C4-2B (cell line): ENCODE measurements around the gene FXYD1.
A peak's percentile ranks its signal among the peaks of the same experiment; 100 is the strongest.

Experiments used
- H3K27ac ChIP-seq: fragments of 450-650 bp; 2 replicates; pipeline ENCODE4 v1.5.1; 2017
- ZFX ChIP-seq: fragments of 450-650 bp; IDR thresholded peaks from 2 replicates; pipeline ENCODE4 v1.6.1; 2017
- TF ChIP-seq, protein P1 (sequence below): fragments of 450-650 bp; conservative IDR thresholded peaks from 2 replicates; pipeline ENCODE4 v1.5.1; 2017; ENCODE audit warnings: mild to moderate bottlenecking

Gene FXYD1

DNA sequence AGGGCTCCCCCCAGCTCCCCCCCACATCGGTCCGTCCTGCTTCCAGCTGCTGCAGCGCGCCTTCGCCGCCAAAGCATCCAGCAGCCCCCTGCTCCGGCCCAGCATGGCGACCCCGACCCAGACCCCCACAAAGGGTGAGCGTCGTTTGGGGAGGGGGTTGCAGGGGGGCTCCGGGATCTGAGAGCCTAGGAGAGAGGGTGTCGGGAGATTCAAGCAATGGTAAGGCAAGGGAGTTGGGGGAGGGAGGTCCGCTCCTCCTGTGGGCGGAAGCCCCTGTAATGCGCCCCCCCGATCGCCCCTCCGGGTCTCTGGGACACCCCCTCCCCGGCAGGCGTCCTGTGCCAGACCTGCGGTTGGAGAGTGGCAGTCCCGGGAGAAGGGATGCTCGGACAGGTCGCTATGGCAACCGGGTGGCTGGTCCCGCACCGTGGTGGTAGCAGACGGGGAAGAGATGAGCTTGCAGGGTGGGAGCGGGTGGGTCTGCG lies 4.6 kb downstream of the FXYD1 start, which contains the start of gene FXYD7:
Gene FXYD7, plus strand, starts transcription at position 25 of the 485 bp plus-strand sequence. Its CDS starts 79 bp downstream, at position 104.
- H3K27ac ChIP-seq: no peak within 1 kb of the TSS
- TF ChIP-seq ZFX: no peak
- TF ChIP-seq, protein P1, sequence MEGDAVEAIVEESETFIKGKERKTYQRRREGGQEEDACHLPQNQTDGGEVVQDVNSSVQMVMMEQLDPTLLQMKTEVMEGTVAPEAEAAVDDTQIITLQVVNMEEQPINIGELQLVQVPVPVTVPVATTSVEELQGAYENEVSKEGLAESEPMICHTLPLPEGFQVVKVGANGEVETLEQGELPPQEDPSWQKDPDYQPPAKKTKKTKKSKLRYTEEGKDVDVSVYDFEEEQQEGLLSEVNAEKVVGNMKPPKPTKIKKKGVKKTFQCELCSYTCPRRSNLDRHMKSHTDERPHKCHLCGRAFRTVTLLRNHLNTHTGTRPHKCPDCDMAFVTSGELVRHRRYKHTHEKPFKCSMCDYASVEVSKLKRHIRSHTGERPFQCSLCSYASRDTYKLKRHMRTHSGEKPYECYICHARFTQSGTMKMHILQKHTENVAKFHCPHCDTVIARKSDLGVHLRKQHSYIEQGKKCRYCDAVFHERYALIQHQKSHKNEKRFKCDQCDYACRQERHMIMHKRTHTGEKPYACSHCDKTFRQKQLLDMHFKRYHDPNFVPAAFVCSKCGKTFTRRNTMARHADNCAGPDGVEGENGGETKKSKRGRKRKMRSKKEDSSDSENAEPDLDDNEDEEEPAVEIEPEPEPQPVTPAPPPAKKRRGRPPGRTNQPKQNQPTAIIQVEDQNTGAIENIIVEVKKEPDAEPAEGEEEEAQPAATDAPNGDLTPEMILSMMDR: peak; percentile 47; the same call in 1 of the 2 replicates

DNA sequence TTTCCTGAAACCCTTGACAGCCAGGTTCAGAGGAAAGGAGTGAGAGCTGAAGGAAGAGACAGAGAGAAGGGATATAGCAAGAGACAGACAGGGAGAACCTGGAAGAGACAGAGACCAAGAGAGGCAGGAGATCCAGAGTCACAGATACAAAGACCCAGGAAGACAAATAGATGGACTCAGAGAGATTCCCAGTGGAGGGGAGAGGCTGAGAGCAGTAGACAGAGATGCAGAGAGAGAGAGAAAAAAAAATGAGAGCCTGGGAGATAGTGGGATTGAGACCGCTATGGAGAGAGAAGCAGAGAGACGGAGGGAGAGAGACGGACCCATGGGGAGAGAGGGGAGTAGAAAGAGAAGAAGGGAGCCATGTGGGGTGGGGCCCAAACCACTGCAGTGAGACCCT lies 5.2 kb downstream of the FXYD1 start:
- TF ChIP-seq, protein P1: no peak
- no peak for TF ChIP-seq ZFX
- H3K27ac ChIP-seq: no peak overlapping the region

DNA sequence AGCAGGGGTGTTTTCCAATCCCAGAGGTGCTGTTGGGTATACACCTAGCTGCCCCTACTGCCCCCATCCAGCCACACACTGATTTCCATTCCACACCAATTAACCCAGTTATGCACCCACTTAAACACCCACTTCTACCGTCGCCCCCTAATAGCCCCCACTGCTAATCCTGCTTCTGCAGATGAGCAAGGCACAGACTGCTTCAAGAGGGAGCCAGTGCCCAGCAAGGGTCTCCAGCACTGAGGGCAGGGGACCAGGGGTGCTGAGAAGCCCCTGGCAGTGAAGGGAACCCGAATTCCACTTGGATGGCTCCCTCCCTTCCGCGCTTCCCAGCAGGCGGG lies 5.6 kb downstream of the FXYD1 start:
- no peak overlapping the region for H3K27ac ChIP-seq
- TF ChIP-seq, protein P1: no peak
- no peak for TF ChIP-seq ZFX

DNA sequence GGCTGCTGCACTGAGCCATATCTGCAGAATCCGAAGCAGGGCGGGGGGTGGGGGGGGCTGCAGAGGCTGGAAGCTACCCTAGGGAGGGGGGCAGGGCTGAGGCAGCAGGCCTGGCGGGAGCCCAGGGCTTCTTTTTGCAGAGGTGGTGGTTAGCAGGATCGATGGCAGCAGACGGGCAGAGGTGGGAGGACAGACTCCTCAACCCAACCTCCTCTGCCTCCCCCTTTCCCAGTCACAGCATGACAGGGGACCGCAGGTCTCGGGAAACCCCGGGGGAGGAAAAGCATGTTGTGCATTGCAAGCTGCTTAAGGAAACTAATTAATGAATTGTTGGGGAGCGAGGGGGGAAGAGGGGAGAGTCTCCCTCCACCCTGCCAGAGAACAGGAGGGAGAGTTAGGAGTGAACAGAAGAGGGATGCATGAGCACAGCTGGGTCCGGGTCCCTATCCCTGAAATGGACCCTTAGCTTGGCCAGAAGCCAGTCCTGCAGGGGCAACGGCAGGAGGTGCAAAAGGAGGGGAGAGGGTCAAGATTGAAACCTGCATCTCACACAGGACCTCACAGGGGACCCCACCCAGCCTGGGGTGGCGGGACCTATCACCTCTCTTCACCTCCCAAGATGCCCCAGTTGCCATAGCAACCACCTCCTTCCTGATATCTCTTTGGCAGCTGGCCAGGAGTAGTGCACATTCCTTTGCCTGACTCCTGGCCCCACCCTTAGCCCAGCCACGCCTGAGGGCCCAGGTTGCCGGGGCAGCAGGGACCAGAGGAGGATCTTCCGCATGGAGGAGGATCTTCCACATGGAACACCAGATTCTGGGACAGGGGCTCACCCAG lies 6.2 kb downstream of the FXYD1 start:
- TF ChIP-seq, protein P1: no peak
- no peak for TF ChIP-seq ZFX
- H3K27ac ChIP-seq: no peak overlapping the region

DNA sequence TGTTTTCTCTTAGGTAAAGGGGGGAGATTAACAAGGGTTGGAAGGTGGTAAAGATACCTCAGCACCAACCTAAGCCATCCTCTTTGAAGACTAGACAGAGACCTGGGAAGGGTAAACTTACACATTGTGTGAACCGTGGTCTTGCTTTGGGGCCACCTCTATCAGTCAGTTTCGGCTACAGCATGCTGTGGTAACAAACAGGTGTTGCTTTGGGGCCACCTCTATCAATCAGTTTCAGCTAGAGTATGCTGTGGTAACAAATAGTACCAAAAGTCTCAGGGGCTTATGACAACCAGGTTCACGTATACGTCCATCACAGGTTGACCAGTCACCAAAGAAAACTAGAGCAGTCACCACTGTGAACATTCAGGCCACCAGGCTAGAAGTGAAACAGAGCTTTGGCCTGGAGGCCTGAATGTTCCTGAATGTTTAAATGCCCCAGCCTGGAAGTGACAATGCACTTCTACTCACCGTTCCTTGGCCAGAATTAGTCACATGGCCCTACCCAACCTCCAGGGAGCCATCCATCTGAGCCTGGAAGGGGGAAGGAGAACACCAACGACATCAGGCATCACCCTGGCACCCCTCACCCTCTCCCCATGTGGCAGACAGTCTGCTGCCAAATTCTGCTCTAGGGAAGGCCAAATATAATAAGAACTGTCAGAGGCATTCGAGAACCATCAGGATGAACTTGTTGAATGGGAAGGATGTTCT lies 8.3 kb downstream of the FXYD1 start:
- H3K27ac ChIP-seq: no peak overlapping the region

DNA sequence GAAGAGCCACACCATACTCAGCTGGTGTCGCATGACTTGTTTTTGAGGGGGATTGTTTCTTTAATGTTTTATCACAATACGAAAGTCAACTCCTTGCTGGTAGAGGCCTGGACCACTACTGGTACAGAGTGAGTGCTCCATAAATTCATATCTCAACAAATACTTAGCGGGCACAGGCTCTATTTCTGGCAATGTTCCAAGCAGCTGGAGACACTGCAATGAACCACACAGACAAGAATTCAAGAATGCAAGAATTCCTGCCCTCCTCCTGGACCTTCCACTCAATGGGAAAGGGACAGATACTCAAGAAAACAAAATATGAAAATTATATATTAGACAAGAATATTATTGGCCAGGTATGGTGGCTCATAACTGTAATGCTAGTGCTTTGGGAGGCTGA lies 10.8 kb downstream of the FXYD1 start:
- H3K27ac ChIP-seq: no peak overlapping the region

More for the DNA sequence above, 8.3 kb downstream of the FXYD1 start:
- TF ChIP-seq, protein P1: no peak
- TF ChIP-seq ZFX: no peak

More for the DNA sequence above, 10.8 kb downstream of the FXYD1 start:
- TF ChIP-seq ZFX: no peak
- TF ChIP-seq, protein P1: no peak
